Inflammatory macrophage treated with lipopolysaccharide for 1 hour (primary cell): ENCODE data around the gene CTDSPL.
"Not testable (repeated sequence)": the region's sequence is repeated elsewhere in the genome, so short reads cannot be mapped to it uniquely, and the experiment has no call there.

Experiments
- DNase-seq, 2 donors: peaks; one replicate each; pipeline ENCODE4 v3.0.0-alpha.2; 2020 to 2022

CTDSPL gene, protein sequence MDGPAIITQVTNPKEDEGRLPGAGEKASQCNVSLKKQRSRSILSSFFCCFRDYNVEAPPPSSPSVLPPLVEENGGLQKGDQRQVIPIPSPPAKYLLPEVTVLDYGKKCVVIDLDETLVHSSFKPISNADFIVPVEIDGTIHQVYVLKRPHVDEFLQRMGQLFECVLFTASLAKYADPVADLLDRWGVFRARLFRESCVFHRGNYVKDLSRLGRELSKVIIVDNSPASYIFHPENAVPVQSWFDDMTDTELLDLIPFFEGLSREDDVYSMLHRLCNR

DNA sequence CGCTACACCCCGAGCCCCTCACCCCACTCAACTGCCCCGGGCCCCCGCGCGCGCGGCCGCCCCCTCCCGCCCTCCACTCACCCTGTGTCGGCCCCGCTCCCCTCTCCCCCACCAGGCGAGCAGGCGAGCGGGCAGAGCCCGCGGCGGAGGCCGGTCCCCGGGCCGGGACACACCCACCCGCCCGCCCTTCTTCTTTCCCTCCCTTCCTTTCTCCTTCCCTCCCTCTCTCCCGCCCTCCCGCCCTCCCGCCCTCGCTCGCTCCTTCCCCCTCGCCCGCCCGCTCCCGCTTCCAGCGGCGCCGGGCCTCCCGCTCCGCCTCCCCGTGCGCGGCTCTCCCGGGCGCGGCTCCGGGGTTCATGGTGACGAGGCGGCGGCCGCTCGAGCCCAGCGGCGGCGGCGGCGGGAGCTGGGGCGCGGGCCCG, at the start of gene CTDSPL:
TSS of gene CTDSPL (plus strand) at position 261 of the 422 bp plus-strand sequence. CDS start 320 bp downstream, outside the sequence.
- no peak for DNase-seq

DNA sequence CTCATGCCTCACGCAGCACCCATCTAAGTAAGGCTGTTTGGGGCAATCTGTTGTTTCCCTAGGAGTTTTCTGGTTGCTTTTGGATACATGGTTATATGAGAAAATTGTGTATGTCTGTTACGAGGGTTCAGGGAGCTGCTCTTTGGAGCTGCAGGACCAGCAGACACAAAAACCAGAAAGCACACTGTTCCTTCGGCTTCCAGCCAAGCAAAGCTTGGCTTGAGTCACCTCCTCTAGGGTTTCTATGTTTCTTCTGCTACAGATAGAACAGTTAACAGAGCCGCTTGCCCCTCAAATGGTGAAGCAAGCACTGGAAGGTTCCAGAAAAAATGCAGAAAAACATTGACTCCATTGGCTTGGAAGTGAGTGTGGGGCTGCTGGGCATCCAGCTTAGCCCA, 49.2 kb upstream of the CTDSPL start:
- DNase-seq, result no peak

DNA sequence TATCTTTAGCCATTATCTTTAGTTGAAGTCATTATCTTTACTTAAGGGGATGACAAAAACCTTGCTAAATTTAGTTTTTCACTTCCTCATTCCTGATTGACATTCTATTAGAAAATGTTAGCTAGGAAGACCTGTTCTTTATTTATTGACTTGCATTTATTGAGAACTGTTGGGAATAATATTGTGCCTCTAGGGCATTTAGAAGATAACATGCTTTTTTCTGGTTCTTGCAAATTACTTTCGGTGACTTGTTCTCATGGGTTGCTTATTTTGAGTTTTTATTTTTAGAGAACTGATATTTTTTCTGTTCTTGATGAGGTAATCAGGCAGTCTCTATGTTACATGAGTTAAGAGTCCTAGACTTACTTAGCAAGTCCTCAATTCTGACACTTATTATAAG, 48.3 kb upstream of the CTDSPL start:
- DNase-seq, result peak; percentile 41 to 60

DNA sequence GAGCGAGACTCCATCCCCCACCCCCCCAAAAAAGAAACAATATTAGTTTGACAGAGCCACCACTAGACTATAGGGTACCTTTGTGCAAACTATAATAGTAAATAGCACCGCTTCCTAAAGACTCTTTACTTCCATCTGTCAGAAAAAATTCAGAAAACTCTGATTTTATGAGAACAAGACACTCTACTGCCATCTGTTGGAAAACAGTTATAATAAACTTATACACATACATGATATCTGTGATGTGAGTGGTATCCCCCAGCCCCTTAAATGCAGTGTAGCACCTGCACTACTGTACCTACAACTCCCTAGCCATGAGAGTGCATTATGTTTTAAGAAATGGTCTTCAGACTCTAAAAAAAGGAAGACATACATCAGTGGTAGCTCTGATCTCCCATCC, 47.1 kb upstream of the CTDSPL start:
- peak; percentile 17 to 38 for DNase-seq

DNA sequence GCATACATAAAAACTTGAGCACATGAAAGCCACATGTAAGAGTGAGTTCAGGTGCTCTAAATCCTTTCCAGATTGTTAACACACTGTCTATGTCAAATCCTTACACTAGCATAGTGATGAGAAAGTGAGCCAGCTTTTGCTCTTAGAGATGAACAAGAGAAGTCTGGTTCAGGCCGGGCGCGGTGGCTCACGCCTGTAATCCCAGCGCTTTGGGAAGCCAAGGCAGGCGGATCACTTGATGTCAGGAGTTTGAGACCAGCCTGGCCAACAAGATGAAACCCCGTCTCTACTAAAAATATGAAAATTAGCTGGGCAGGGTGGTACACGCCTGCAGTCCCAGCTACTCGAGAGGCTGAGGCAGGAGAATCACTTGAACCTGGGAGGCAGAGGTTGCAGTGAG, 46.5 kb upstream of the CTDSPL start:
- not testable (repeated sequence) for DNase-seq

DNA sequence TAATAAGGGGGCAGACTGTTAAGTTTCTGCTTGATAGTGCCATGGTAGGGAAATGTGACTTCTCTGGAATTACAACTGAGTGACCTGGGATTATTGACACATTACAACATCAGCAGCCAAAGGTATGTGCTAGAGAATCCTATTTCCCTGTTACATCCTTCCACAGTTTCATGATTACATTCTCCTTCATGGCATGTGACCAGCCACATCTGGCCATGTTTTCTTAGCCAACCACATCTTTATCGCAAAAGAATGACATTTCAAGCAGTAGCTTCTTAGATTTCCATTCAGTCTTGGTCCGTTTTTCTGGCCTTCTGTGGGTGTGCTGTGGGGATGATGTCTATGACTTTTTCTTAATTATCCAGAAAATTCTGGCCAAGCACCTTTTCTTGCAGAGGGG, 45.4 kb upstream of the CTDSPL start:
- DNase-seq, result no peak

DNA sequence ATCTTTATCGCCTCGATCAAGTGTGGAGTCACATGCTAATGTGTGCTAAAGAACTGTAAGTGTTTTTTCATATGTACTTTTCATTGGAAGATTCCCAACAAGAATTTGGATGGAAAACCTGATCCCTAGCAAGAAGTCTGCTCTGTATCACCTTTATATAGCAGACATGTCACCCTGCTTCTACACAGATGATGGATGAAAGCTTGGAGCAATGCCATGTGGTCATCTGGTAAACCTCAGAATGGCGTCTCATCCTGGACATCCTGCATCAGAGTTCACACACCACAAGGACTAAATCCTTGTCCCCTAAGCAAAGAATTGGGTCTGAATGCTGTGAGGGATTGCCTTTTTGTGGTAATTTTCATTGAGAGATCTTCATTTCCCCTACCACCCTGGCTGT, 42.1 kb upstream of the CTDSPL start:
- DNase-seq, result no peak

DNA sequence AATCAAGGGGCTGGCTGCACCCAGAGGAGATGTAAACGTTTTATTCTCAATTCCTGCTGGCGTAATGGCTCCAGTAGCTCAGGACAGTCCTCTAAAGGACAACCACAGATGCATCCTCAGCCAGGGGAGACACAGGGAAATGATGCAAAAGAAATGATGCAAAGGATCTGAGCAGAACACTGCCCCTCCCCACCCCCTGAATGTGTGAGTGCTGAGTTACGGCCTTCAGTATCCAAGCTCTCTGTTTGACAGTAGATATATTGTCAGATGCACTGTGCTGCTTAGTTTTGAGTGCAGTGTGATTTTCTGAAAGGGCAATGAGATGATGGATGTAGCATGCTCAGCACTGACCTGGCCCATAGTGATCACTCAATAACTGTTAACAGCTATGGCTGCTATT, 41.4 kb upstream of the CTDSPL start:
- no peak for DNase-seq

DNA sequence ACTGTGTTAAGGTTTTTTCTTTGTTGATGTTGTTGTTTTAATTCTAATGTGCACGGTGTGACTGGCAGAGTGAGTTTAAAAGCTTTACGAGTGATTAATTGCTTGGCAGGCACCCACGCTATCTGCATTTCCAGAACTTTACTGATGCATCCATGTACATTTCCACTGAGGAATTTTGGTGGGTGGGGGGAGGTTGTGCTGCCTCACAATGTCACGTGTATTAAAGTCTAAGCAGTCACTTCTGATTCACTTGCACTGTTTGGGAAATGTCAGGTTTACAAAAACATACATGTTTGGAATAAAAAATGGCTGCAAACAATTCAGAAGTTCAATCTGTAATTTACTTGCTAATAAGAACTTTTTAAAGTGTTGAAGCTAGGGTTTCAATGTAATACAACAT, 38.5 kb upstream of the CTDSPL start:
- no peak for DNase-seq

DNA sequence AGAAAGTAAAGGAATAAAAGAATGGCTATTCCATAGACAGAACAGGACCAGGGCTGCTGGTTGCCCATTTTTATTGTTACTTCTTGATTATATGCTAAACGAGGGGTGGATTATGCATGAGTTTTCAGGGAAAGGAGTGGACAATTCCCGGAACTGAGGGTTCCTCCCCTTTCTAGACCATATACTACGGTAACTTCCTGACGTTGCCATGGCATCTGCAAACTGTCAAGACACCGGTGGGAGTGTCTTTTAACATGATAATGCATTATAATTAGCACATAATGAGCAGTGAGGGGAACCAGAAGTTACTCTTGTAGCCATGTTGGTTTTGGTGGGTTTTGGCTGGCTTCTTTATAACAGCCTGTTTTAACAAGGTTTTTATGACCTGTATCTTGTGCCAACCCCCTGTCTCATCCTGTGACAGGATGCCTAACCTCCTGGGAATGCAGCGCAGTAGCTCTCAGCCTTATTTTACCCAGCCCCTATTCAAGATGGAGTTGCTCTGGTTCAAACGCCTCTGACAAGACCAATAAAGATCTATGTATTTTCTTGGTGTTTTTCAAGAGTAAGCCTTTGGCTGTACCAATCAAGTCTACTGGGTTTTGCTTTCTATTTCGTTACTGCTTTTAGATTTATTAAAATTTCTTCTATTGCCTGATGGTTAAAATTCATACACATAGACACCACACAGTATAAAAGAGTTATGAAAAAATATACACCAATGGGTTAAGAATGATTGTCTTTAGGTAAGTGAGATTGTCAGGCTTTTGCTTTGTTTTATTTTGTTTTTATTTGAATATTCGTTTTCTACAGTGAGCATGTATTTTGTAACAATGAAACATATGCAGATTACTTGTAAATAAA, 37.4 kb upstream of the CTDSPL start:
- DNase-seq, result no peak

DNA sequence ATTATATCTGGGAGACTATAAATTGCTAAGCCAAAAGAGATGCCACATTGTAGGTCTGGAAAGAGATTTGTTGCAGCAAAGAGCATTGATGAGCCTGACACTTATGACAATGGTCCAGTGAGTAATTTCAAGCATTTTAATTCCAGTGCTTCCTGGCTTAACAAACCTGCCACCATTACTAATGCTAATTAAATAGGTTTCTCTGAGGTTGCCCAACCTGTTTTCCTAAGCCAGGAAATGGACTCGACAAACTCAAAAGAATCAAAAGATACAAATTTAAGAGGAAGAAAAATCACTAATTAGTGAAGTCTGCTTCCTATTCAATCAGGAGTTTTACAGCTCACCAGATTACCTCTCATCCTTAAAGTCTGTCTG, 36.7 kb upstream of the CTDSPL start:
- no peak for DNase-seq

DNA sequence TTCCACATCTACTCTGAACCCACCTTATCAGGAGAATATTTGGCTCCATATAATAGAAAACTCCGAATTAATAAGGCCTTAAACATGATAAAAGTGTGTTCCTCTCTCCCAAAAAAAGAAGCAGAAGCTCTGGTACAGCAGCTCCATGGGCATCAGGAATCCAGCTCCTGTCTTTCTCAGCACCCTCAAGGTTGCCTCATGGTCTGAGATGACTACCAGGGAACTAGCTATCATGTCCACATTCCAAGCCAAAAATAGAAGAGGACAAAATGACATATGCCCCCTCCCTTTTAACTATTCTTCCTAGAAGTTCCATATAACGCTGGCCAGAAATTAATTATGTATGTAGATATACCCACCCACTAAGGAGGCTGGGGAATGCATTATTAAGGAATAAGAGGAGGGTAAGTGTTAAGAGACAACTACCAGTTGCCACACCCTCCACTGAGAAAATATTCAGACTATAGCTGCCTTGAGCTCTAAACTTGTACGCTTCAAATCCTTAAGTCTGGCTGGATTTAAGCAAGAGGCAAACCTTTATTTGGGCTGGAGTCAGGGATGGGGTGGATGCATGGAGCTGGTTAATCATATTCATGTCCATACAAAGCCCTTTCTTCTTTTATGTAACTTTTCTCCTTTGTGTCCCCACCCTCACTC, 35.8 kb upstream of the CTDSPL start:
- DNase-seq, result no peak

DNA sequence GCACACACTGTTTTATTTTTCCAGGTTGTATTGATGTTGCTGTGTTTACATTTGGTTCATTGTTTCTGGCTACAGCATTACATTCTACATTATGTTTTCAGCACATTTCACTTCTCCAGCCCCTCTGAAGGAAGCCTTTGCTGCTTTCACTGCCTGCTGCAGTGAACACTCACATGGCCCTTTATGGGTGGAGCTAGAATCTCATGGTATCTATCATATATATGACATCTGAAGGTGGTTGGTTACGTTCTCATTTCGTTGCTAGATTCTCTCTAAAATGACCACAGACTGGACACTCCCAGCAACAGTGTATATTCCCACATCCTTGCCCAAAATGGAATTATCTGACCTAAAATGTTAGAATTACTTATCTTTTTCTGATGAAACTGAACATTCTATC, 35.2 kb upstream of the CTDSPL start:
- DNase-seq, result no peak

DNA sequence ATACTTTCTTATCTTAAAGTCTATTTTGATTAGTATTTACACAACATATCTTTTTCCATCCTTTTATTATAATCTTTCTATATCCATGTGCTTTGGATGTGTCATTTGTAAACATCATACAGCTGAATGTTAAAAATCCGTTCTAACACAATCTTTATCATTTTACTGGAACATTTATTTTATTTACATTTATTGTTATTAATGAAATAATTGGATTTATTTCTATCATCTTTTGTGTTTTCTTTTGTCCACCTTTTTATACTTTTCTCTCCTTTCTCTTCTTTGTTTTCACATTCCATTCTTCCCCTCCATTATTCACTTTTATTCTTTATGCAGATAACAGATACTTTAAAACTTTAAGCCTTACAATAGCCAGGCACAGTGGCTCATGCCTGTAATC, 34.7 kb upstream of the CTDSPL start:
- no peak for DNase-seq

DNA sequence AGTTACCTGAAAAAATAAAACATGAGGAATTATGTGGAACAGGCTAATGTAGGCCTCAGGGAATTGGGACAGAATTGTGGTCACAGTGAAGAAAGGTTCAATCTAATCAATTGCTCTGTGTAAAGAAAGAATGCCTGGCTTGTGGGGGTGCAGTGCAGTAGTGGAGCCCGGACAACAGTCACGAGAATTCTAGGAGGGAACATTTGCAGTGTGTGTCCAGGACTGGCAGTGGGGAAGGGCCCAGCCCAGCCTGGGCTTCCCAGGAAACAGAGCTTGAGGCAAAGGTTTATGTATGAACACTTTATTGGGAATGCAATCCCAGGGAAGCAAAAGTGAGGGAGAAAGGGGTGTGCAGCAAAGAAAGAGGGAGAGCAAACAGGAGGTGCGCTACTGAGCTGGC, 29.2 kb upstream of the CTDSPL start:
- DNase-seq, result no peak

DNA sequence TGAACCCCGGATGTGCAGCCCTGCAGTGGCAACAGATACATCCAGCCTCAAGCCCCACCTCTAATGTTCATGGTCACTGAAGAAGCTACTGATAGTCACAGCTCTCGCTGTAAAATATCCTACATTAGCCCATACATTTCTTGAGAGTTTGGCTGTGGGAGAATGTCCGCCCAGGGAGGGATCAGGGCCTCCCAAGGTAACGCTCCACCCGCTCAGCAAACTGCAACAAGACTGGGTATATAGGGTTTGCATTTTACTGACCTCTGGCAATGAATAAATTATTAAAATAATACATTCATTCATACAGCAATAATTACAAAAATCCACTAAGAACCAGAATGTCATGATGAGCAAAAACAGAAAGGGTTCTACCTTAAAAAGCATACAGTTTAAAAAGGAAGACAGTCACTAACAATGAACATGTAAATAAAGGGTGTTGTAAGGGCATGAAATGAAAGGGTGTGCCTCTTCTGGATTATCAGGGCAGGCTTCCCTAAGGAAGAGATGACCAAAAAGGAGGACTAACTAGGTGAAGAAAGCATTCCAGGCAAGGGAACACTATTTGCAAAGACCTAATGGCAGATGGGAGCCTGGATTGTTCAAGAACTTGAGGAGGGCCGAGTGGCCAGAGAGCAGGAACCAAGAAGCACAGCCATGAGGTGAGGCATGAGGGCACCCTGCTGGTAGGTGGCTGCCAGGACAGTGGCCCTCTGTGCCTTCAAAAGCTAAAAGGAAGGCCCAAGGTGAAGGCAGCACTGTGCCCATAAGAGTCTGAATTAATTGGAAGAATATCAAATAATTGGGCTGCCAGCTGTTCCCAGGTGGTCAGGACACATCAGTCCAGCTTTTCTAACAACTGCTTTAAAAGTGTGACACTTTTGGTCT, 28.1 kb upstream of the CTDSPL start:
- DNase-seq, result no peak

DNA sequence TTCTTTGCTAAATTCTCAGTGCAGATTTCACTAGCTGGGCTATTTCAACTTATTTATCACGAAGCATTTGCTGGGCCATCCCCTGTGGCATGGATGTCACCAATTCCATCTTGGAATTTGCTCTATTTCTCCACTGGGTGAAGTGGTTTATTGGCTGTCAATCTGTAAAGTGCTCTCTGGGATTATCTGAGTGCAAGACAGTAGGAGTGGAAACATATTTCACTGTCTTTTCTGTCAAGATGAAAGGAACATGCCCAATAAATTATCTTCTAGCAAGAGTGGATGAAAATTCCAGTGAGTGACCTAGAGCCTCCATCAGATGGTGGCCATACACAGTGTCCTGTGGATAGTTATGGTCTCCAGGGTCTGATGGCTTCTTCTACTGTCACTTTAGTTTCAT, 25.1 kb upstream of the CTDSPL start:
- DNase-seq, result no peak

DNA sequence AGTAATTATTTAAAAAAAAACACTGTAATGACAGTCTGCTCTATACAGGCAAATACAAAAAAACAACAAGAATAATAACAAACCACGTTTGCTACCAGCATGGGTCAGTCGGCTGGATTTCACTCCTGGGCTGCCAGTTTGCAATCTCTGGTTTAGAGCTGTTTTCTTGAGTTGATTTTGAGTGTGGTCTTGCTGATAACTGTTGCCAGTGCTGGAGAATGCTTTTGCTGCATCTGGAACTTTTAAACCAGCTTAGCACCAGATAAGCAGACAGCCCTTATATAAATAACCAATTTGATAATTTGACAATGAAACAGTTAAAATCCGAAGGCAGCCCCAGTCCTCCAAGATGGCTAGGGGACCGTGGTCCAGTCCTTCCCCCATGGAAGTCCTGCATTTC, 14.0 kb upstream of the CTDSPL start:
- DNase-seq, result no peak

DNA sequence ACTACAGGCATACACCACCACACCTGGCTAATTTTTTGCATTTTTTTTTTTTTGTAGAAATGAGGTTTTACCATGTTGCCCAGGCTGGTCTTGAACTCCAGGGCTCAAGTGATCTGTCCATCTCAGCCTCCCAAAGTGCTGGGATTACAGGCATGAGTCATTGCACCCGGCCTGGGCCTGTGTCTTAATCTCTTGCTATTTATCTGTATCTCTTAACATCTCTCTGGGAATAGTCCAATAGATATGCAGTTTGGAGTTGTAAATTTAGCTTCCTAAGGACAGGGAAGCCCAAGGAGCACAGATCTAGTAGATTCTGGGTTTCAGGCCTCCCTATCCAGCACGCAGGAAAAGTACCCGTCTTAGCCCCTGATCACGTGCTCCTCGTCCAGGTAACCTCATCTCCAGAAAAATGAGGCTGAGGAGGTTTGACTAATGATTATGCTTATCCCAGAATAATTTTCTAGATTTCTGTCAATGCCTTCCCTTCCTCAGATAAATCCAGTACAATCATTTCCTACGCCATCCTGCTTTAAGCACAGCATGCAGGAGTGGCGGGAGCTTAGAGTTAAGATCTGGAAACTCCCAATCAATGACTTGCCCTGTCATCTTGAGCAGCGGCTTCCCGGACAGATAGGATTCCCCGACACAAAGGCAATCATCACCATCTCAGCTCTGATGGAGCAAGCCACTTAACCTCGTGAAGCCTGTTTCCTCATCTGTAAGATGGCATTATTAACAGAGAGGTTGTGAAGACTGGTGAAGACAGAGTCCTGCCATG, 12.3 kb upstream of the CTDSPL start:
- no peak for DNase-seq

DNA sequence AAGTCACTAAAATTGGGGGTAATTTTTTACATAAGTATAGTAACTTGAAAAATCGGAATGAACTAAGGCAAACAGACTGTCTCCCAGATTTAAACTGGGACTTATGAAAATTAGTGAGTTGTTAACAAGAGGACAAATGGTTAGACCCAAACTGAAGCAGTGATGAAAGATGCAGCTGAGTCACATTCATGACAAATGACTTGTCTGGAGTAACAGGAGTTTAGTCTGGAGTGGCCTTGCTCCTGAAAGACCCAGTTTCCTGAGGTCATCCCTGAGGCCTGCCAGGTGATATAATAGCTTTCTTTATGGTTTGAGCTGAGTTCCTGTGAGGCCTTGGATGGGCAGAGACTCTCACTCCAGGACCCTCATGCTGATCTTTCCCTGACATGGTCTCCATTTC, 9.6 kb upstream of the CTDSPL start:
- DNase-seq, result peak in 1 of 2 donors; percentile 23

DNA sequence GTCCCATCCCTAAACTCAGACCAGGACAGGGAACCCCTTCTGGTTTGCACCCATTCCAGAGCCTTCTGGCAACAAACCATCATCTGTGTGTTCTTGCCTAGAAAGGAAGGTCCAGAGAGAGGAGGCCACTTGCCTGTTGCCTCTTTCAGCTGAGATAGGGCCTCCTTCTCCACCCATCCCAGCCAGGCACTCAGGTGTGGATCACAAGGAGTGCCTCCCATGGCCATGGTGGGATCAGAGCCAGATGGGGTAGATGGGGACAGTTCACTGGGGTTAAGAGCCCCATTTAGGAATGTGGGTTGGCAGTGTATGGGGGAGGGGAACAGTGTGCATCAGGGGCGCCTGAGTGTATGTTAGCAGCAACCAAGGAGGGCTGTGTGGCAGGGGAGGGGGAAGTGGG, 8.9 kb upstream of the CTDSPL start:
- DNase-seq, result no peak
